Astrocyte (in vitro differentiated cells and primary cell): ENCODE results near the gene TMEM229A.

Experiments
- CTCF ChIP-seq: IDR thresholded peaks from 2 replicates; pipeline ENCODE4 v1.5.1; 2011; ENCODE audit warnings: low read depth, mild to moderate bottlenecking, inconsistent platforms, low read length, moderate library complexity; ENCODE audit not compliant: insufficient read depth
- EZH2 ChIP-seq: IDR thresholded peaks from 2 replicates; pipeline ENCODE4 v1.6.1; 2012; ENCODE audit warnings: mild to moderate bottlenecking, low read length, inconsistent platforms; ENCODE audit not compliant: insufficient read depth

- no peak for TF ChIP-seq CTCF
- peak; percentile 50 for TF ChIP-seq EZH2
These were observed 384 bp upstream of the TMEM229A start for GRCh38 chr7:124033095-124033806.
